GM19193 (cell line): ENCODE measurements around the gene SH2D1B.

Experiments used
- POLR2A ChIP-seq: IDR thresholded peaks from 4 replicates; pipeline ENCODE4 v1.6.1; 2011; ENCODE audit not compliant: insufficient read depth, insufficient read length; ENCODE audit errors: extremely low read depth

Gene SH2D1B

DNA sequence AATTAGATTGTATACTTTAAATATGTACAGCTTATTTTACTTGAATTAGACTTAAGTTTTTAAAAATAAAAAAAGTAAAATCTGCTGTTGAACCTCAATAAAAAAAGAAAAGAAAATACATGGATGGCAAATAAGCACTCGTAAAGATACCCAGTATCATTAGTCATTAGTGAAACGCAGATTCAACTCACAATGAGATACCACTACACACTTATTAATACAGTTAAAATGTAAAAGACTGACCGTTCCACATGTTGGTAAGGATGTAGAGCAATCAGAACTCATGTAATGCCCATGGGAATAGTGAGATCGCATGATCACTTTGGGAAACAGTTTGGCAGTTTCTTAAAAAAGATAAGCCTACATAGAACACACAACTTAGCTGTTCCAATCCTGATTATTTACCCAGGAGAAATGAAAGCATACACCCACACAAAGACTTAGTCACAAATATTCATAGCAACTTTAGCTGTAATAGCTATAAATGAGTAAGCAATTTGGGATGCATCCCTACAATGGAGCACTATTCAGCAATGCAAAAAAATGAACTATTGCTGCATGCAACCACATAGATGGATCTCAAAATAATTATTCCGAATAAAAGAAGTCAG is 7.3 kb downstream of the SH2D1B start:
- TF ChIP-seq POLR2A, result no peak

DNA sequence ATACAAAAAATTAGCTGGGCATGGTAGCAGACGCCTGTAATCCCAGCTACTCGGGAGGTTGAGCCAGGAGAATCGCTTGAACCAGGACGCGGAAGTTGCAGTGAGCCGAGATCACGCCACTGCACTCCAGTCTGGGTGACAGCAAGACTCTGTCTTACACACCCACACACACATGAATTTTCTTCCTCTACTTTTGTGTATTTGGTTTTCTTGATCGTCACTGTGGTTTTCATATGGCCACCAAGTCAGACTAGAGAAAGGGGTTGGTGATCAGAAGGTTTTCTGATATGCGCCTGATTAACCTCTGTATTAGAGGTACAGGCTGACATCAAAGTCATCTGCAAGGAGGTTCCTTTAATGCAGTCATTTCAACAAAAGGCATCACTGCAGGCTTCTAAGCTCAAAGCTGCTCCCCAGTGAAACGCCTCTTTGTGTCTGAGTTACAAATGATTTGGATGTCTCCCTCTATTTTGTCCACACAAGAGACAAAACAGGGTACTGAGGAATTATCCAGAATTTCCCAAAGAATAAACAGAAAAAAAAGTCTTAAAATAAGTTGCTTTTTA is 11.1 kb downstream of the SH2D1B start:
- TF ChIP-seq POLR2A, result no peak

DNA sequence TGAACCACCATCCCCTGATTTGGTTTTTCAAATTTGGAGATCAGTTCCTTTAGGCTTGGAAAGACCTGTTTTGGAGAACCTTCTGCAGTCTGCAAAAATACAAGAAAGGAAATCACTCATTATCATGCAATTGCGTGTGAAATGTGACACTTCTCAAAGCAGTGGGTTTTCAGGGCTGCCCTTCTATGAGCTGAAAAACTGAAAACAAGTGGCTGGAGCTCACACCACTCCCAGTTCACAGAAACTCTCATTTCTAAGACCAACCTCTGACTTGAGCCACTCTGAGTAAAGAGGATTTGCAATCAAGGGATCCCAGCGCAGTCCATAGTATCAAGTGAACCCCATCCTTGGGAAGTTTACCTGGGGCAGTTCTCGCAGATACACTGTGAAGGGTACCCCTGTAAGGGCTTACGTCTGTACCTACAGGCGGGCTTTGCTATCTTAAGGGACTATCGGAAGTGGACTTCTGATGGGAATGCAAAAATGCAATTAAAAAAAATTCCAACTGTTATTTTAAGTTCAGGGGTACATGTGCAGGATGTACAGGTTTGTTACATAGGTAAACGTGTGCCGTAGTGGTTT is 12.8 kb downstream of the SH2D1B start:
- TF ChIP-seq POLR2A, result no peak

DNA sequence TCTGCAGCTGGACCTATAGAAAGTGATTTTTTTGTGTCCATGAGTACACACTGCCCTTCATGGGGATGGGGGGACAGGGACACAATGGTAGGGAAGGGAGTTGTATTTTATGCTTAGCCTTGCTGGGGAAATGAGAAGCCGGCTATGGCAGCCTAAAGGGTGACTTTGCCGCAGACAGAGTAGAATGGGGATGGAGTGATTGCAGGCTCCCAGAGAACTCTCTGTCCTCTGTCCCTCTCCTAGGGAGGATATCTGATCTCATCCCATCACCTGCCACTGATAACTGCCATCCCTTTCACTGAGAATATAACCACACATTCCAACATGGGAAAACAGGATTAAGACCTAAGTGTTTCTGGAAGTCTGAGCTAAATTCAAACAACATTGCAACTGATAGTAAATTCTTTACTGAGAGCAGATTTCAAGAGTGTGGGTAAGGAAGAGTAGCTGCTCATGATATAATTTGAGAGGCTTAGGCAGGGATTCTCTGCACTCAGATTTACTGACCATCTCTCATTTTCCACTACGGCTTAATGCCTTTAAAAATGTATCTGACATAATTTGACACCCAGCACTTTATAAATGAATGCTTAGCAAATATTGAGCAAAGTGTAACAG is 13.9 kb downstream of the SH2D1B start:
- TF ChIP-seq POLR2A, result no peak

DNA sequence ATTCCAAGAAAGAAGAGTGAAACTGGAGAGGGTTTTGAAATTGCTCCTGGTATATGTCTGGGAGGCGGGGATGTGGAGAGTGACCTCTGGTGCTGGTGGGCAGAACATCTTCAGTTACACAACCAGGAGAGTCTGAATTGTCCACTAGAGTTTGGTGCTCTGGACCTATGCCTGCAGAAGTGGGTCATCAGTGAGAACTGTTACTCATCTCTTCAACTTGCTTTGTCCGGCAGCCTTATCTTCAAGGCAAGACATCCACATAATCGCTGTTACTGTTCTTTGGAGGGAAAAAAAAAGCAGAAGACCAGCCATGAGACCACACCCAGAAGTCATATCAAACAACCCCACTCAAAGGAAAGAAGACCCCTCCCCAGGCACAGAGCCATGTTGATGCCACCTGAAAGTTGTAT is 14.9 kb downstream of the SH2D1B start:
- TF ChIP-seq POLR2A, result no peak

DNA sequence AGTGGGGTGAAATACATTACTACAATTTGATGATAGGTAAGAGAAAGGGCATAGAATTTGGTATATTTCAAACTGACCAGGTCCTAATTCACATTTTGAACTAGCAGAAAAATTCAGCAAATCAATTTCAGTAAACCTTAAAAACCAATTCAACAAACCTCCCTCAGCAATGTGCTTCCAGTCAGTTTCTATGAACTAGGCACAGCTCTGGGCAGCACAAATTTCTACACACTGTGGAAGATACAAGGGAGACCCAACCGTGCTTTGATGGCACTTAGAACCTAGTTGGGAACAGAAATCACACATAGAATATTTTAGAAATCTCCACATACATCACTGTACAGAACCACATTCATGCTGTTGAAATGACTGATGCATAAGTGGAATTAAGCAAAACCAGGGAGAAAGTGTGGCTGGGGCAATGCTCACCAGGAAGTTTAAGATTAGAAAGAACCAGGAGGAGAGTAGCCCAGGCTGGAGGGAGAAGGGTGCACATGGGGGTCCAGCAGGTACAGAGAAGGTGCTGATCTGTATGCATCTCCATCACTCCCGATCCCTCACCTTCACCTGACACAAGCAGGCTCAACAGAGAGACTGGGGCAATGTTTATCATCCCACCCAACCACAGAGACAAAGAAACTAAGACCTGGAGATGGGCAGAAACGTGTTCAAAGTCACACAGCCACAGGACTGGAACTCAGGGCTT is 15.6 kb downstream of the SH2D1B start:
- no peak for TF ChIP-seq POLR2A

DNA sequence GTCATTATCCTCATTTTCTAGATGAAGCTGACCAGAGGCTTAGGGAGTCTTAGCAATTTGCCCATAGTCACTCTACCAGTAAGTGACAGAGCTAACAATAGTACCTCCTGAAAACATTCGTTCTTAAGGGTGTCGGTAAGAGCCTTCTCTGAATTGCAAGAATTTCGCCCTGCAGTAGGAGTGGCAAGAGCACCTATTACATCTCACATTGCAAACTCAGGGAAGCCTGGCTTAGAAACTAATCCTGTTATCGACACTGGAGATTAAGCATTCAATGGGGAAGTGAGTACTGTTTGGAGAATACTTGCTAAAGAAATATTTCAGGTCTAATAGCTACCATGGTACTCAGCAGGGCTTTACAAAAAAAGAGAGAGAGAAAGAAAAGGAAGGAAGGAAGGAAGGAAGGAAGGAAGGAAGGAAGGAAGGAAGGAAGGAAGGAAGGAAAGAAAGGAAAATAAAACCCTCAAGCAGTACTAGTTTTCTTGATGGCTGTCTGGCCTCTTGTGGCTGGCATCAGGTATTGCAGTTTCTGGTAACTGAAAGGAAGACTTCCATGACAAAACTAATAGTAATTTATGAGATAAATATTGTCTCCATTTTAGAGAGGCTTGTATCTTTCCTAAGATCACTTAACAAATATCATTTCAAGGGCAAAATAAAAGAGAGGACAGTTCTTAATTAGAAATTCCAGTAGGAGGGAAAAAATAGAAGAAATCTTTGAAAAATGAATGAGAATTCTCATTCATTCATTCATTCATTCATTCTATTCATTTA is 20.0 kb downstream of the SH2D1B start:
- TF ChIP-seq POLR2A, result no peak

DNA sequence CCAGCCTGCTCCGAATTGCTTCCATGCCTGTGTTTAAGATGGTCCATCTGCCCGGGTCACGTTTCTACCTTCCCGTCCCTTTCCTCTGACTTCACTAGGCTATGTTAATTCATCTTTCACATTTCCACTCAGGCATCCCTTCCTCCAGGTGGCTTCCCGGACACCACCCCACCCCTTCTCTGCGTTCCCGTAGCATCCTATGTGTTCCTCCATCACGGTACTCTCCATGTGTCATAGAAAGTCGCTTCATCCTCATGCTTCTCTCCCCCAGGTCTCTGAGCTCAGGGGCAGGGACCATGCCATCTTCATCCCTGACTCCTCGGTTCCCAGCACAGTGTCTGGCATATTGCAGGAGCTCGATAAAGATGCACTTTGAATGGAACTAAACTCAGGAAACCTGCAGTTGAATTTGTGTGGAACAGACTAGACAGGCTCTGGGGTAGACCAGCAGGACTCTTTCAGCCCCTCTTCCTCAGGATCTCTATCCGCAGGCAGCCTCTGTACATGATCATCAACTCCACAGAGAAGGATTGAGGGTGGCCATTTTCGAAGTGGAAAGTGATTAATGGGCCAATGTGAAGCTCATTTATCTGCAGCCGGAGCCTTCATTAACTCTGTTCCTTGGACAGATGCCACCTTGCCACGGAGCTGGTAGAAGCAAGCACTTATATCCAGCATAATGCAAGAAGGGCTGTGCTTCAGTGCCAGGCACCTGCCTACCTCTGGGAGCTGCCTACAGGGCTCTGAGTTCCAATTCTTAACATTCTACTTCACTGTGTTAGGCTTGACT is 21.3 kb downstream of the SH2D1B start:
- no peak for TF ChIP-seq POLR2A

DNA sequence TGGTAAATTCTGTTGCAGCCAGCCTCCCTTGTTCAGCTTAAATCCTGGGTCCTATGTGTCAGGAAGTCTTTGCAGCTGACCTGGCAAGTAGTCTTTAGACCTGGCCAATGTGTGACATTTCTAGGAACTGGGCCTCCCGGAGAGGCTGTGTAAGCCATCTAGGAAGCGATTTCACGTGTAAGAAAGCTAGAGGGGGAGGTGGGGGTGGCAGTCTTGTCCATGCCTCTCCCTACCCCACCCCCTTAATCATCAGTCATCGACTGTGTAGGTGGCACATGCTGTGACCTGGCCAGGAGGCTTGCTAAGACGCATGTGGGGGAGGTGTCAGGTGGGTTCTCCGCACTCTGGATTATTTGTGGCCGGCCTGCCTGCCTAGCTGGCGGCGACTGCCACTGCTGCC is 22.0 kb downstream of the SH2D1B start:
- no peak for TF ChIP-seq POLR2A

DNA sequence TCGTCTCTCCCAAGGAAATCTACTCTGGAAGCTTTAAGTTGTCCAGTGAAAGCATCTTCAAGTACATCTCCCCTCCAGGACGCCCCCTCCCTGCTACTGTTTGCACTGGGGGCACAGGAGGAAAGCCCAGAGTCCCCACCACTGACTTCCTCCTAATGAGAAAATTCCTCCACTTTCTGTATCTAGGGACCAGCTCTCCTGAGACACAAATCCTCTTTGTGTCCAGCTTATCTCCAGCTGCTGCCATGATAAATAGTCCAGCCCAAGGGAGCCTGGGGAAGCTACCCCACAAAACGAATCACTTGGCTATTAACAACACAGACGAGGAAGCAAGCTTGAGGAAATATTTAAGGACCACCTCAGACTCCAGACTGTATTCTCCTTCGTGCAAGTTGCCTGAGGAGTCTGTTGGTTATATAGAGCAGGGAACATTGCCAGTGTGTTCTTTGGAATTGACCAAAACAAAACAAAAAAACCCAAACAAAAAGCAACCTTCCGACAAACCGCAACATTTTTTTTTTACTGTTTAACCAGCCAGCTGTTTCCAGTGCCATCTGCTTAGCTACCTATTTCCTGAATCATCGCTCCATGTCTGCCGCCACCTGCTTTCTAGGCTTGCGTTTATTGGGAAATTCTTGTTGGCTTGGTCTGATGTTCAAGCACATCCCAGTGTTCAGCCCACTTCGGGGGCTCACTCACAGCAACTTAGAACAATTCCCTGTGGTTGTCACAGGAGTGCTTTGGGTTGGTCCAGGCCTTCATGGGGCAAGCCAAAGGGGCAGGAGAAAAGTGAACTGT is 22.7 kb downstream of the SH2D1B start:
- TF ChIP-seq POLR2A, result no peak

DNA sequence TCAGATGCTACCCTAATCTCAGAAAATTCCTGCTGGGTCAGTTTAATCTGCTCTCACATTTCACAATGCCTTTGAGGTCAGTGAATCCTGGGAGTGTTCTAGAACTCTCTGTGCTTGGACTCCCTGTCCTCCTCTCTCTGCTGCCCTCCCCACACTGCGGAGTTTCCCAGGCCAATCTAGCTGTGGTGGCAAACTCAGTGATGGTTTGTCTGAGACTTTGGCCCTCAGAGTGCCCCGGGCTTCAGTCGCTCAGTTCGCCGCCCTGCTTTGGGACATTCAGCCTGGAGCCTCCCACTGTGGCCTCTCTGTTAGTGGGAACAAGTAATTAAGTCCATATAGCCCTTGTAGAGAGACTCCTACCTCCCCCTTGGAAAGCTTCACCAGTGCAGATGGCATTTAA is 23.3 kb downstream of the SH2D1B start:
- no peak for TF ChIP-seq POLR2A

DNA sequence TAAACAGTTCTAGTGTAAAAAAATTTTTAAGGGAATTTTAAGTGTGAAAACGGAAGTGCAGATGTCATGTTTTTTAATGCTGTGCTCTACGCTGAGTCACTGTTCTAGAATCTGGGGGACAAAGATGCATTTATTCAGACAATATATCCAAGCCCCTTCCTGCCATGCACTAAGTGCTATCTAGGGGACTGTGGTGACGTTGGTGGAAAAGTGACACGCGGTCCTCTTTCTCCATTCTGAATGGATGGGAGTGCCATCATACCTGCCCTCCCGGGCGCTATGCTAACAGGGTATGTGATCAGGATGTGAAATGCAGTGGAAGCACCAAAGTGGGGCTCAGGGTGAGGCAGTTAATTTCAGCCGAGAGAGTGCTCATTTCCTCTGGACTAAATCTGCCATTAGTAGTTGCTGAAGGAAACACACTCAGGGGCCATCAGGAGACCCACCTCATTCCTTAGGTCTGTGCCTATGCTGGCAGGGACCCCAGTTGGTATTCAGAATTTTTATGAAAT is 23.8 kb downstream of the SH2D1B start:
- TF ChIP-seq POLR2A, result no peak

DNA sequence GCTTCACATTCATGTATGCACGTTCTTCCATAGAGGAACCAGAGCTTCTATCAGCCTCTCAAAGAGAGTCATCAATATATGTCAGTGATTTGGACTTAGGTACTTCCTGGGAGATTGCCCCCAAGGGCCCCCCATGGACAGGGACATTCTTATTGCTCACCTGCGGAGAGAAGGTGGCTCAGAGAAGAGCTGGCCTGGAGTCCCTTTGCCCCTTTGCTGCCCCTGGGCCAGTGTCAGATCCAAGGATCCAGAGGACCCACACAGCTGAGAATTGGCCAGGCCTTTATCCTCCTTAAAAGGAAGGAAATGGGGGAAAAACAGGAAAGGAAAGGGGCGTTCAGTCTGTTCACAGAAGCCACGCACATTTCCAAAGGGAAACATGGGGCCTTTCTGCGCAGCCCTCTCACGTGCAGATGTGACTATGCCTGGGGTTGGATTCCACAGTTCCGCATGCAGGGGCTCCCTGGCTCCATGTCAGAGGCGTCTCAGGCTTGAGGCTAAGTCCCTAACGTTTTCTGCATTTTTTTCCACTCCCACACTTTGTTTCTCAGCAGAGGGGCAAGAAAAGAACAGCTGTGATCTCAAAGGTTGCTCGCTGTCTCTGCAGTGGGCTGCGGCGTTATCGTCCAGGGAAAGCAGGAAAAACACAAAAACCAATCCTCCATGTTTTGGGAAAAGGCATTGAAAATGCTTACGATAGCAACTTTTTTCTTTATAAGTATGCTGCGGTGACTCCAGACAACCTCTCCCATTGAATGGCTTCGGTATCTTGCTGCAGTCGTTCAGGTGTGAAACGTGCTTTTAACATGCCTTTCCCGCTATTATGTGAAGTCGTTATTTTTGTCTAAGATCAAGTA is 24.5 kb downstream of the SH2D1B start:
- TF ChIP-seq POLR2A, result no peak
